Right renal pelvis (tissue), 4 donors: ENCODE results near the gene ROCK2. TPM values are rescaled to one million over a fixed set of nuclear protein-coding genes. Genes with fewer than 3 reads are reported as not detected.
"Not testable (repeated sequence)": the region's sequence is repeated elsewhere in the genome, so short reads cannot be mapped to it uniquely, and the experiment has no call there.

Experiments used
- DNase-seq, 4 donors: peaks; one replicate each; pipeline ENCODE4 v3.0.0-alpha.2; 2013; ENCODE audit warnings: low read depth in 4 of 4, low spot score in 3 of 4, missing footprints in 1 of 4
- polyA plus RNA-seq, 4 donors: library from polyadenylated mRNA; unstranded; fragments of 120-200 nt; gene quantifications; one replicate each; pipeline ENCODE4 v1.2.1, GENCODE V29; 2013; ENCODE audit not compliant: insufficient read length in 4 of 4

Gene ROCK2
- polyA plus RNA-seq, 4 donors = 33.9 to 44.6 (median 39.7) TPM

GRCh38 chr2:11280713-11281112, 63.7 kb downstream of the ROCK2 start:
- DNase-seq = no peak

GRCh38 chr2:11279398-11279797, 65.0 kb downstream of the ROCK2 start:
- DNase-seq = no peak

- no peak for DNase-seq
Measured at GRCh38 chr2:11278219-11278618, 66.2 kb downstream of the ROCK2 start.

- no peak for DNase-seq
Measured at GRCh38 chr2:11275910-11276309, 68.5 kb downstream of the ROCK2 start.

GRCh38 chr2:11270891-11271290, 73.5 kb downstream of the ROCK2 start:
- no peak for DNase-seq

- peak in 1 of 4 donors; percentile 5 for DNase-seq
Measured at GRCh38 chr2:11267931-11268330, 76.5 kb downstream of the ROCK2 start.

- DNase-seq = no peak
Measured at GRCh38 chr2:11264818-11265217, 79.6 kb downstream of the ROCK2 start.

- no peak for DNase-seq
Measured at GRCh38 chr2:11264007-11264406, 80.4 kb downstream of the ROCK2 start.

GRCh38 chr2:11263177-11263576, 81.3 kb downstream of the ROCK2 start:
- DNase-seq = no peak

- not testable (repeated sequence) for DNase-seq
Measured at GRCh38 chr2:11262438-11262837, 82.0 kb downstream of the ROCK2 start.

- not testable (repeated sequence) for DNase-seq
Measured at GRCh38 chr2:11261564-11261963, 82.9 kb downstream of the ROCK2 start.

GRCh38 chr2:11260979-11261378, 83.5 kb downstream of the ROCK2 start:
- DNase-seq = no peak

- DNase-seq = no peak
Measured at GRCh38 chr2:11257964-11258363, 86.5 kb downstream of the ROCK2 start.

- no peak for DNase-seq
Measured at GRCh38 chr2:11257078-11257477, 87.4 kb downstream of the ROCK2 start.

GRCh38 chr2:11256166-11256565, 88.3 kb downstream of the ROCK2 start:
- no peak for DNase-seq

- DNase-seq = no peak
Measured at GRCh38 chr2:11254100-11254536, 90.3 kb downstream of the ROCK2 start.

GRCh38 chr2:11252458-11252857, 92.0 kb downstream of the ROCK2 start:
- not testable (repeated sequence) for DNase-seq

GRCh38 chr2:11250400-11251196, 93.8 kb downstream of the ROCK2 start:
- no peak for DNase-seq

- no peak for DNase-seq
Measured at GRCh38 chr2:11245322-11245721, 99.1 kb downstream of the ROCK2 start.

GRCh38 chr2:11244091-11244826, 100.2 kb downstream of the ROCK2 start:
- no peak for DNase-seq

- no peak for DNase-seq
Measured at GRCh38 chr2:11243512-11243911, 100.9 kb downstream of the ROCK2 start.
